CD4-positive, alpha-beta T cell treated with Interferon gamma for 1 hour (primary cell): ENCODE data around the gene ANTXRL.
"Not testable (repeated sequence)": the region's sequence is repeated elsewhere in the genome, so short reads cannot be mapped to it uniquely, and the experiment has no call there.

Source experiments
- DNase-seq: peaks from one replicate; pipeline ENCODE4 v3.0.0-alpha.2; 2020

The ANTXRL gene

DNA sequence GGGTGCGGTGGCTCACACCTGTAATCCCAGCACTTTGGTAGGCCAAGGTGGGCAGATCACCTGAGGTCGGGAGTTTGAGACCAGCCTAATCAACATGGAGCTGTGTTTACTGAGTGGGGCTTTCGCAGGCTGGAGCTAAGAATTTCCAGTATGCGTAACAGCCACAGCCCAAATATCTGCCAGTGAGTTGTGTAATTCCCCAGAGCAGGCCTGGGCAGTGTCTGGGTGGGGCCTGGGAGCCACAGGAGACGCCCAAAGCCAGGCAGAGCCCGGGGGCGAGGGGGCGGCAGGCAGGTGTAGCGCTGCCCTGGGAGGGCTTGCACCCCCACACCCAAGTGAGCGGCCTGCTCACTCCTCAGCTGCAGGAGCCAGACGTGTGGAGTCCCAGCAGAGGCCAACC is 88.6 kb downstream of the ANTXRL start, which contains the start of gene ANXA8L1:
ANXA8L1 (plus strand) TSS at position 371 of the 400 bp plus-strand sequence. CDS start 76 bp downstream, outside the sequence.
- DNase-seq: not testable (repeated sequence)

DNA sequence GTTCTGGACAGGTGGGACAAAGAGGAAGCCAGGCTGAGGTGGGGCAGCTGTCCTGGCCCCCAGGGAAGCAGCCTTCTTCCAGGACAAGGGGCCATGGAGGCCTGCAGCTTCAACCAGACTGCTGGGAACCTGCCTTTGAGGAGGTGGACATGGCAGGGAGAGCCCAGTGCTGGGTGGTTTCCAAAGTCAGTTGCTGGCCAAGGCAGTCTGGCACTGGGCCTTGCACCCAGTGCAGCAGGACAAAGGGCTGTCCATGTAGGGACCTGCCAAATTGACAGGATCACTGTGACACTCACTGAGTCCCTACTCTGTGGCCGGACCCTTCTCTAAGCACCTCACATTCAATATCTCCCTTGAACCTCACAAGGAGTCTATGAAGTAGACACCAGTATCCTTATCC is 90.2 kb downstream of the ANTXRL start:
- not testable (repeated sequence) for DNase-seq

DNA sequence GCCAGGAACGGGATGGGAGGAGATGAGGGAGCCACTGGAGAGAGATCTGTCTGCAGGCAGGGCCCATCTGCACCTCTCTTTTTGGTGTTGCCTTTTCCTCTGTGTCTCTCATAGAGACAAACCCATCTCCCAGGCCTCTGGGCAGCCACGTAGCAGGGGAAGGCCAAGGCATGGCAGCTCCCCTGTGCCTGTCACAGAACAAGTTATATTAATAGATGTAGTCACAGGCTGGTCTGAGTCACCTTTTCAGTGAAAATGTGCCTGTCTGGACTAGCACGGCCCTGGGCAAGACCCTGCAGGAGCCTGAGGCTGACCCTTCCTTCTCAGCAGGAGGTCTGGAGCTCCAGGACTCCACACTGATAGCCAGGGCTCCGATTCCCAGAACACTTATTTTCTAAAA is 90.9 kb downstream of the ANTXRL start:
- DNase-seq: not testable (repeated sequence)

DNA sequence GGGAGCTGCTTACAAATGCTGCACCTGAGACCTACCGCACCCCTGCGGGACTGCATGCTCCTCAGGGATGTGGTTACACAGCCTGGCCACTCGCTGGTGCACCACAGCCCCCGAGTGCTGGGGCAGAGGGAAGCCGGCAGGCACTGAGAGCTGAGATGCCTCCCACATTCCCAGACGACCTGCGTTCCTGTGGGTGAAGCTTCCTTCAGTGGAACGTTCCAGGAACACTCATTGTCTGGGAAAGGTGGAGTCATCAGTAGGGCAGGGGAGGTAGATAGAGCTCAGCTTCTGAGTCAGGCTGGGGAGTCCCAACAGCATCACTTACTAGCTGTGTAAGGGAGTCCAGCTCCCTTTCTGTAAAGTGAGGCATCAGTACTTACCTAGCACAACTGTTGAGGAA is 91.3 kb downstream of the ANTXRL start:
- DNase-seq: not testable (repeated sequence)

DNA sequence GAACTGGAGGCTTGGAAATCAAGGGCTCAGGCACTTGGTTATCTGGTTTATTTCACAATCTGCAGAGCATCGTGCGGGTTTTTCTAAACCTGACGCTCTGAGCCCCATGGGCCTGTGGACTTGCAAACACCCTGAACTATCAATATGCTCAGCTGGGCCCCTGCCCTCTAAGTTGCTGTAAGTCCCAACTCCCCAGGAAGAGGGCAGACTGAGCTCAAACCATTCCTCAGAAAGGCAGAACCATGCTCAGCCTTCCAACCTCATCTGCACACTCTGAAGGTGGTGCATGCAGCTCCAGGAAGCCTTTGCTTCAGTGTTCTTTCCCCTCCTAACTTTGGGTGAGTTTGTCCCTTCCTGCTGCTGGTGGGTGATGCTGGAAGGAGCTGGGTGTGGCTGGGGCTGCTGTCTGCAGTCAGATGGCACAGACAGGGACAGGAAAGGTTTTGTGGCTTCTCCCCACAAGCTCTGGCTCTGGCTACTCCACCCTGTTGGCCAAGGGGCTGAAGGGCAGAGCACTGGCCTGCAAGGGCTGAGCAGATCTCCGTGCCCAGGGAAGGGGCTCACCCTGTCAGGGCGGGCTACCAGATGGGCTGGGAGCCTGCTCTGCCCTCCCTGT is 92.5 kb downstream of the ANTXRL start:
- DNase-seq: not testable (repeated sequence)
